HEK293T (cell line): ENCODE measurements around the gene HTR1A.

Source experiments
- CTCF ChIA-PET: fragments of 350-600 bp; formaldehyde crosslinking; extraction: SDS; loops from one replicate; lab custom pipeline; 2021; ENCODE audit warnings: antibody characterized with exemption, inconsistent platforms; lab: Yijun Ruan, JAX
- POLR2A ChIA-PET: fragments of 350-600 bp; formaldehyde crosslinking; extraction: SDS; loops from one replicate; lab custom pipeline; 2020; ENCODE audit warnings: antibody characterized with exemption, inconsistent platforms; lab: Yijun Ruan, JAX
- DNase-seq: peaks from one replicate; pipeline ENCODE4 v3.0.0; 2012; ENCODE audit warnings: mixed read lengths; ENCODE audit errors: extremely low spot score
- ARNT ChIP-seq: fragments of 450-650 bp; IDR thresholded peaks from 2 replicates; pipeline ENCODE4 v1.6.1; 2017; ENCODE audit warnings: mild to moderate bottlenecking
- BHLHE40 ChIP-seq: fragments of 450-650 bp; IDR thresholded peaks from 2 replicates; pipeline ENCODE4 v1.6.1; 2016; ENCODE audit warnings: mild to moderate bottlenecking, moderate library complexity, borderline replicate concordance
- CTBP1 ChIP-seq: fragments of 450-650 bp; IDR thresholded peaks from 2 replicates; pipeline ENCODE4 v1.6.1; 2016; ENCODE audit warnings: borderline replicate concordance
- ELF4 ChIP-seq: fragments of 450-650 bp; IDR thresholded peaks from 2 replicates; pipeline ENCODE4 v1.6.1; 2017; ENCODE audit warnings: antibody characterized with exemption
- FOXA1 ChIP-seq: fragments of 450-650 bp; IDR thresholded peaks from 2 replicates; pipeline ENCODE4 v1.6.1; 2016; ENCODE audit warnings: mild to moderate bottlenecking
- FOXK2 ChIP-seq: fragments of 450-650 bp; IDR thresholded peaks from 2 replicates; pipeline ENCODE4 v1.6.1; 2016; ENCODE audit warnings: mild to moderate bottlenecking
- FOXM1 ChIP-seq: fragments of 450-650 bp; IDR thresholded peaks from 2 replicates; pipeline ENCODE4 v1.6.1; 2017; ENCODE audit warnings: mild to moderate bottlenecking, borderline replicate concordance
- HDGF ChIP-seq: fragments of 450-650 bp; IDR thresholded peaks from 2 replicates; pipeline ENCODE4 v1.6.1; 2017; ENCODE audit warnings: antibody characterized with exemption, borderline replicate concordance
- L3MBTL2 ChIP-seq: fragments of 450-650 bp; conservative IDR thresholded peaks from 2 replicates; pipeline ENCODE4 v1.6.1; 2016; ENCODE audit warnings: mild to moderate bottlenecking
- LEF1 ChIP-seq: fragments of 450-650 bp; IDR thresholded peaks from 2 replicates; pipeline ENCODE4 v1.6.1; 2017; ENCODE audit warnings: mild to moderate bottlenecking, borderline replicate concordance
- NFRKB ChIP-seq: fragments of 450-650 bp; IDR thresholded peaks from 2 replicates; pipeline ENCODE4 v1.6.1; 2016; ENCODE audit warnings: mild to moderate bottlenecking, moderate library complexity
- SP1 ChIP-seq: fragments of 450-650 bp; IDR thresholded peaks from 2 replicates; pipeline ENCODE4 v1.6.1; 2017
- SUZ12 ChIP-seq: fragments of 450-650 bp; IDR thresholded peaks from 2 replicates; pipeline ENCODE4 v1.6.1; 2016; ENCODE audit warnings: mild to moderate bottlenecking
- TARDBP ChIP-seq: fragments of 450-650 bp; IDR thresholded peaks from 2 replicates; pipeline ENCODE4 v1.6.1; 2016
- ZNF384 ChIP-seq: fragments of 450-650 bp; IDR thresholded peaks from 2 replicates; pipeline ENCODE4 v1.6.1; 2016
- TF ChIP-seq, protein P1 (sequence below): fragments of 450-650 bp; IDR thresholded peaks from 2 replicates; pipeline ENCODE4 v1.6.1; 2016

Gene HTR1A

DNA sequence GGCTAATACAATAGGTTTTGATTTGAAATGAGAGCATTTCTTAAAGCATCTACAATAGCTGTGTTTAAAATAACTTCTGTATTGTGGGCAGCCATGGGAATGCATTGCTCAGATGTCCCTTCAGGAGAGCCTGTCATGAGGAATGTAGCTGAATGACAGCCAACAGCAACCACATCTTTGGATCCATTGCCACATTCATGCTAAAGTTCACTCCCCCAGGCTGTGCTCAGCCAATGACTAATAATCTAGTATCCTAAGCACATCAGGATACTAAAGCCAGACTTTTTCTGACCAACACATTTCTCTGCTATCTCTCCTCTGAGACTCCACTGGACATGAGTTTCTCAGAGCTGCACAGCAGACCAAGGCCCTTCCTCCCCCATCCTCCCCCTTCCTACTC is 45.5 kb downstream of the HTR1A start:
- POLR2A ChIA-PET: no interaction called here
- DNase-seq: no peak
- TF ChIP-seq ARNT (no peak), FOXM1 (no peak), L3MBTL2 (no peak), NFRKB (no peak), BHLHE40 (no peak), LEF1 (no peak), ZNF384 (no peak), HDGF (no peak), FOXA1 (no peak), CTBP1 (no peak), ELF4 (no peak), SP1 (no peak), SUZ12 (no peak), TARDBP (no peak), FOXK2 (no peak)
- TF ChIP-seq, protein P1, sequence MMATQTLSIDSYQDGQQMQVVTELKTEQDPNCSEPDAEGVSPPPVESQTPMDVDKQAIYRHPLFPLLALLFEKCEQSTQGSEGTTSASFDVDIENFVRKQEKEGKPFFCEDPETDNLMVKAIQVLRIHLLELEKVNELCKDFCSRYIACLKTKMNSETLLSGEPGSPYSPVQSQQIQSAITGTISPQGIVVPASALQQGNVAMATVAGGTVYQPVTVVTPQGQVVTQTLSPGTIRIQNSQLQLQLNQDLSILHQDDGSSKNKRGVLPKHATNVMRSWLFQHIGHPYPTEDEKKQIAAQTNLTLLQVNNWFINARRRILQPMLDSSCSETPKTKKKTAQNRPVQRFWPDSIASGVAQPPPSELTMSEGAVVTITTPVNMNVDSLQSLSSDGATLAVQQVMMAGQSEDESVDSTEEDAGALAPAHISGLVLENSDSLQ: no peak
- CTCF ChIA-PET: no interaction called here

GRCh38 chr5:63911871-63912270 is 50.4 kb downstream of the HTR1A start:
- no peak for DNase-seq
- POLR2A ChIA-PET: no interaction called here
- CTCF ChIA-PET: no interaction called here
- no peak for TF ChIP-seq CTBP1
- no peak for TF ChIP-seq SP1
- TF ChIP-seq ARNT: no peak
- TF ChIP-seq FOXM1: no peak
- no peak for TF ChIP-seq ZNF384
- TF ChIP-seq NFRKB: no peak
- no peak for TF ChIP-seq FOXA1
- no peak for TF ChIP-seq FOXK2
- TF ChIP-seq L3MBTL2: no peak
